Activated effector memory CD4-positive, alpha-beta T cell treated with Interleukin-2 at 50 U/mL for 16 hours (primary cell): ENCODE results near the gene SIK1.
"Not testable (repeated sequence)": the region's sequence is repeated elsewhere in the genome, so short reads cannot be mapped to it uniquely, and the experiment has no call there.

Source experiments
- DNase-seq: peaks from one replicate; pipeline ENCODE4 v3.0.0-alpha.2; 2020

Gene SIK1

DNA sequence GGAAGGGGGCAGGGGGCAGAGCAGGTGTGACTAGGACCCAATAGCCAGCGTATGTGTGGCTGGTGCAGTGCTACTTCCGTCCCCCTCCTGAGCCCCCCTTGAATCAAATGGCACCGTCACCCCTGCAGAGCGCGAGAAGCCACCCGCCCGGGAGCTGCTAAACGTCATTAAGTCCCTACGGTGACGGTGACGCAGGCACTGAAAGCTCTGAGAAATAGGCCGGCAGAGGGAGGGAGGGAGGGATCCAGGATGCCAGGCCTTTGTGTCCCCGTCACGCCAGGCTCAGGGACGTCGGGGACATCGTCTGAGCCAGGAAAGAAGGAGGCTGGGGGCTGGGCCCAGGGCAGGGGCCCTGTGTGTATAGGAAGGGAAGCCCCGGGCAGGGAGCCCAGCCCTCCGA, 43.6 kb downstream of the SIK1 start:
- not testable (repeated sequence) for DNase-seq

DNA sequence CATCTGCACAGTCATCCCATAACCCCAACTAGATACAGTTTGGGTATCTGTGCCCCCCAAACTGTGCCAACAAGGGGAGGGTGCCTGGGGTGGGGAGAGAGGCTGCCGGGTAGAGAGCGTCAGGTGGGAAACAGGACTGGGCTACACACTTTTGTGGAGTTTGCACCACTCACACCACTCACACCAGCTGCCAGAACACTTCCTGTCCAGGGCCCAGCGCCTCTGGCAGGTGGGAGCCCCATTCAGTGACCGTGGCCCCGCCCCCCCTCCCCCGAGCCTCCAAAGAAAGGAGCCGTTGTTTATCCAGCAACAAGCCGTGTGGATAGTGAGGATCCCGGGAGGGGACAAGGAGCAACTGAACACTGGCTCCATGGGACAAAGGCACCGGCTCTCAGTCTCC, 44.0 kb downstream of the SIK1 start:
- DNase-seq: not testable (repeated sequence)

DNA sequence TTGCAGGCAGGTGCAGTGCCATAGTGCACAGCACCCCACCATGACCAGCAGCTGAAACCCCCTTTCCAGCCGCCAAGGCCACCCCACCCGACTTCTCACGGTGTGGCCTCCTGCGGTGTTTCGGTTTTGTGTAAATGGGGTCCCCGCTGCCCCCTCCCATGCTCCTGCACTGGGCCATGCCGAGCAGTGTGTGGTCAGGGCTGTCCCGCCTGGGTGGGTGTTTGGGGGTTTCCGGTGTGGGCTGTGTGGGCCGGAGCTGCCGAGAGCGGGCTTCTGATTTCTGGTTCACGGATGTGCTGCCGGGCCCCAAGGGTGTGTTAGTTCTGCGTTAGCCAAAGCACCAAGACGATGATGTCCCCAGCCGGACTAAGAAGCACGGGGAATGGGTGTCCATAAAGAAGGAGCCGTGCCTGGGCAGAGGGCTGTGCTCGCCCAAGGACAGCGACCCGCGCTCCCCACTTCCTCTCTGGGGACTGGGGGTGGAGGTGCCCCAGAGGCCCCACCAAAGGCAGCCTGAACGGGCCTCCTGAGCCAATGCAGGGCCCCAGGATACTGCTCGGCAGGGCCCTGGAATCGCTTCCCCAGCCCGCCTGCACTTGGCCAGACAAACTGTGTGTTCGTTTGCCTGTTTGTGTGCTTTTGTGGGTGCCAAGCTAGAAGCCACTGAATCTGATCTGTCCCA, 45.9 kb downstream of the SIK1 start:
- not testable (repeated sequence) for DNase-seq

DNA sequence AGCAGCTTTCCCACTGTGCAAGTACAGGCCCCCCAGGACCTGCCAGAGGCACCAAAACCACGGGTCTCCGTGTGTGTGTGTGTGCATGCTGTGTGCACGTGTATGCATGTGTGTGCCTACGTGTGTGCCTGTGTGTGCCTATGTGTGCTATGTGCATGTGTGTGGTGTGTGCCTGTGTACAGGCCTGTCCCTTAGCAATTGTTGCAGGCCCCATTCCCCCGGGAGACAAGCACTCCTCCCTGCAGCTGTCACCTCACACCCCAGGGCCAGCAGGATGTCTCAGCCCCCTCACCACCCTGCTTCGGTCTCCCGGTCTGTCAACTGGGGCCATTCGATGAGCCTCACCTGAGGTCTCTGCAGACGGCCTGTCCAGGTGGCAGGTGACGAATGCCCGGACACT, 46.6 kb downstream of the SIK1 start:
- DNase-seq: not testable (repeated sequence)

DNA sequence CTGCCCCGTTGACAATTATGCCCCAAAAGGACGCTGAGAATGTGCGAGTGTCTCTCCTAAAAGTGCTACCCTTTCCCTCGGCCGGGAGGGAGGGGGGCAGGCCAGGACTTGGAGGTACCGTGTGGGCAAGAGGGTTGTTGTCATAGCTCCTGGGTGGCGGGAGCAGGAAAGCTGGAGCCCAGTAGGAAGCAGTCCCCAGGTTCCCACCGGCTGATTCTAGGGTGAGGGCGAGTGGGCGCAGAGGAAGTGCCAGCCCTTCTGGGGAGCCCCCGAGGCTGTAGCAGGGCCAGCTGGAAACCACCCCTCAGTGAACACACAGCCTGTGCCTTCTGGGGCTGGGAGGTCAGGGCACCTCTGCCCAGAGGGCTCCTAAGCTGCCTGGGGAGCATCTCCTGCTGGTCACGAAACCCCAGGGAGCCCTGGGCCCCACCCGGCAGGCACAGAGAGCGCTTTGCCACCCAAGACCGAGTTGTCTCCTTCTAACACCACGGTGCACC, 47.3 kb downstream of the SIK1 start:
- not testable (repeated sequence) for DNase-seq

DNA sequence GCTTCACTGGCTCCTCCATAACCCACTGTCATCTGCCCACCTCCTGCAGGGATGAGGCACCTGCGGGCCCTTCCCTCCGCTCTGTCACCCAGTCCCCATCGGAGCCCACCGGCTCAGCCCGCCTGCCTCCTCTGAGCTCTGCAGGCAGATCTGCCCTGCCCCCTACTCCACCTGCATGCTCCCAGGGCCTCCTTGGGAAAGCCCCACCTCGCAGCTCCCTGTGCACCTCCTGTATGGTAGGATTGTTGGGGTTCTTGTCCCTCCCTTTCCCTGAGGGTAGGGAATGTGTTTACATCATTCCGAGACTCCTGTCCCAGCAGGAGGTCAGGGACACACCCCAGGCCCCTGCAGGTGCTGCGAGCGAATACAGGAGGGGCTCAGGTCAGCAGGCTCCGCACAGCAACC, 50.5 kb downstream of the SIK1 start:
- no peak for DNase-seq

DNA sequence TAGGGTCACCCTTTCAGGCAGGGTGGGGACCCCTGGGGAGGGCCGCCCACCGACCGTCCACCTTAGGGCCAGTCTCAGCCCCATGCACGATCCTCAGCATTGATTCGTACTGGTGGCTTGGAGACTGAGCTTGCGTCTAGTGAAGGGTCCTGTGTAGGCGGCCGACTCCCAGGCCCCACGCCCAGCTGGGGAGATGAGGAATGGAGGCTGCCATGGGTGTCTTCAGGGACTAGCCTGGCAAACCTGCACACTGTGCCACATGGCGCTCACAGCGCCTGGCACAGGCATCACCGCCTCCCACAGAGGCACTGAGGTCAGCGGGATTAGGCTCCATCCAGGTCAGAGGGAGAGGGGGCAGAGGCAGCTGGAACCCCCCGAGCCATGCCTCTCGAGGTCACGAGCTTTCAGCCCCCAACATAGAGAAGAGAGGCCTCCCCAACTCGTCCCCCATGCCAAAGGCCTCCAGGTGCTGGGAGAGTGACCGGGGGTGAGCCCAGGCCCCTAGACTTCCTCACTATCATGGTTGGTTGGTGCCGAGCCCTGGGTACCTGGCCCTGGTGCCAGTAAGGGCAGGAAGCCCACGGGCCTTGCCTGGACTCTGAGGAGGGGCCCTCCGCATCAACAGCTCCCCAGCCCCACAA, 51.0 kb downstream of the SIK1 start:
- DNase-seq: no peak

DNA sequence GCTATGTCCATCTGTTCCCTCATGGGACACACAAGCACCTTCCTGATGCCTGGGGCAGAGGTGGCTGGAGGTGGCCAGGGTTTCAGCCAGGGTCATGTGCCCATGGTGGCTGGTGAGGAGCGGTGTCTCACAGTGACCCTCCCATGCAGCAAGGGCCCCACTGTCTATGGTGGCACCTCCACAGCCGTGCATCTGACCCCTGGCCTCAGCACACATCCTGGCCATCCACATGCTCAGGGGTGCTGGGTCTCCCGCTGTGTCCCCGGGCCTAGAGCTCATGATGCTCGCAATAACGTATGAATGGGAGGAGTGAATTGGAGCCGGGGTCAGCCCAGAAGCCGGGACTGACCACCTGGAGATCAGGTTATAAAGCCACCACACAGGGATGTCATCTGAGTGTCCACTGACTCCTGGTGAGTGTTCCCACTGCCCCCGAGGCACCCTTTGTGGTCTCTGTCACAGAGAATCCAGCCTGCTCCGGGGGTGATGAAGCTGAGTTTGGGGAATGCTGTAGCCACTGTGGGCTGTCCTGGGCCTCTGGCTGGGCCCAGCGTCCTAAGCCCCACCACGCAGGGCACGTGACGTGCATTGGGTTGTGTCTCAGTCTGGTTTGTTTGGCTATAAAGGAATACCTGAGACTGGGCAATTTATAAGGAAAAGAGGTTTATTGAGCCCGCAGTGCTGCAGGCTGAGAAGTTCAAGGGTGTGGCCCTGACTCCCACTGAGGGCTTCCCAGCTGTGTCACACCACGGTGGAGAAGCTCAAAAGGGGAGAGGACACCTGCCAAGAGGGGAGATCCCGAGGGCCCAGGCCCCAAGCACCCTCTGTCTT, 51.7 kb downstream of the SIK1 start:
- no peak for DNase-seq

DNA sequence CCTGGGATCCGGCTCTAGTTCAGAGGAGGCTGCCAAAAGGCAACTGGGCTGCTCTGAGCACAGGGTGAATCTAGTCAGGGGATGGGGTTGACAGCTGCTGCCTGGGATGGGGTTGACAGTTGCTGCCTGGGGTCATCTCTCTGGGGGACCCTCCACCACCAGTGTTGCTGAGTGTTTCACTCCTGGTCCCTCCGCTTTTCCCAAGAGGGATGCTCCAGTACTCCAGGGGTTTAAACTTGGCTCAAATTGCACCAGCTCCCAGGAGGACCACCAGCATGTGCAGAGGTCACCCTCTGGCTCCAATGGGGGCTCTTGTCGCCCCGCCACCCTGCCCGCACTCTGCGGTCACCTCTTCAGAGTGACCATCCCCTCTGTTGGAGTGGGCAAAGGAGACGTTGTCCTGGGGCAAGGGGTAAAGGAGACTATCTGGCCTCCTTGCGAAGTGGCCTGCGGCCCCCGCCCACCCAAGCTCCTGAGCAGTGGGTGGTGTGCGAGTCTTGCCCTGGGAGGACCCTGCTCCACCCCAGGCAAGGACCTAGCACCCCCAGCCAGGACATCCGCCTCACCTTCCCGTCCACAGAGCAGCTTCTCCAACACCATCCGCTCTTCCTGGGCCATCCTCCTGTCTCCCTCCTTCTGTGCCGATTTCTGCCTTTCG, 52.6 kb downstream of the SIK1 start:
- no peak for DNase-seq

DNA sequence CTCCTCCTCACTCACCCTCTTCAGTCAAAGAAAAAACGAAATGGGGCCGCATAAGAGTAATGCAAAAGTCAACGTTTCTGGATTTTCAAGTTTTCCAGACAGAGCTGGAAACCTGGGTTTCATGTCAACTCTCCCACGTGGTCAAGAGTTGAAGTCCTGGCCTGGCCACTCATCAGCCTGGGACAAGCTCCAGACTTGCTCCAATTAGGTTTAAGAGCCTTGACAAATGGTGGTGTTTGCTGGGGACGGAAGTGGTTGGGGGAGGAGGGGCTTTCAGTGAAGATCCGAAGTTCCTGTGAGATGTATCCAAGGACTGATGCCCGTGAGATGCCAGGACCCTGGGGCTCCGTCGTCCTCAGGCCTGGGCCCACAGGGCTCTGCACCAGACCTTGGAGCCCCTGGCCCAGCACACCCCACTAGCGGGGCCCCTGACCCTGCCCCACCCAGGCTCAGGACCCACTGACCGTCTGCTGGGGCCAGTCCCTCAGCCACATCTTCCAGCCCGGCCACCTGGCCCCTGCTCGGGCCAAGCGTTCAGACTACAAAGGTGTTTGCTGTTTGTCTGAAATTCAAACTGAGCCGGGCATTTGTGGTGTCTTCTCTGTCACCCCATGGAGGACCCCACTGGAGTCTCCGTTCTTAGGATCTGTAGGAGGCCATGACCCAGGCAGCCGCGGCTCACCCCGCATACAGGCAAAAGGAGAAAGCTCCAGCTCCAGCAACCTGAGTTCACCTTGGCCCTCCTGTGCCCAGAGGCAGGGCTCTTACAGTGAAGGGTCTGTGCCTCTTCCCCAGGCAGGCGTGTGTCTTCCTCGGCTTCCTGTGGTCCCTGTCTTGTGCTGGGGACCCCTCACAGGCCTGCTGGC, 53.3 kb downstream of the SIK1 start:
- DNase-seq: no peak

DNA sequence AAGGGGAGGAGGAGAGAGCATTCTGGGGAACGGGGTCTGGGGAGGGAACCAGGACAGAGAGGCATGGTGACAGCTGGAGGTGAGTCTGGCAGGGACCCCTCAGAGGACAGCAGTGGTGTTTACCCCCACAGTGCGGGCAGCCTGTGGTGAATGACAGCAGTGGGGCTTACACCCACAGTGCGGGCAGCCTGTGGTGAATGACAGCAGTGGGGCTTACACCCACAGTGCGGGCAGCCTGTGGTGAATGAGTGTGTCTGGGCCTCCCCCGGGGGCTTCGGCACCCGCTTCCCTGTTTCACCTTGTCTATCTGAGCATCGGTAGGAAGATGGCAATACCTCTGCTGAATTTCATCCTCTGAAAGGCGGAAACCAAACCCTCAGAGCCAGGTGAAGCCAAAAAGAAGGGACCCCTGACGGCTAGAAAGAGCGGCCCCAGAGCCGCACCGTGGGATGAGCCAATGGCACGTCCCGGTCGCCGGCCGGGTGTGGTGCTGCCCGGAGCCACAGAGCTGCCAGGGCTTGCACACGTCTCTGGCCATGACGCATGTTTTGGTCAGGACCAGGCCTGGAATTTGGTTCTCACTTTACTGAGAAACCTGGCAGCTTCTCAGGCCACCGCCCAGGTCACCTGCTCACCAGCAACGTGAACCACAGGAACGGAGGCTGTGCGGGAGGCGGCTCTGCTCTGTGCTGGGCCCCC, 54.1 kb downstream of the SIK1 start:
- no peak for DNase-seq

DNA sequence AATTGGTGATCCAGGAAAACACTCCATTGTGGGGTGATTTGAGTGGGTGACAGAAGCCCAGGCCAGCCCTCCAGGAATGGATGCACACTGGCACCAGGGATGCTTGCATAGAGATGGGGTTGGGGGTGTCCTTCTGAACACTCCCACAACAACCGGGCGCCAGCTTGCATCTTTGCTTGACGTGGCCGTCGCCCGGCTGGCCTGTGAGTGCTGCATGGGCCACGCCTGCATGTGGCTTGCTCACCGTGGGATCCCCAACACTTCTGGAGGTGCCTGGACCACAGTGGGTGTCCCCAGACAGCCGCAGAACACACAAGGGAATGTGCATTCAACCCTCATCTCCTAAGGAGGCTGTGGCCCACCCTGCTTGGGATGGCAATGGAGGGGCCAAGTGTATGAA, 55.1 kb downstream of the SIK1 start:
- no peak for DNase-seq

DNA sequence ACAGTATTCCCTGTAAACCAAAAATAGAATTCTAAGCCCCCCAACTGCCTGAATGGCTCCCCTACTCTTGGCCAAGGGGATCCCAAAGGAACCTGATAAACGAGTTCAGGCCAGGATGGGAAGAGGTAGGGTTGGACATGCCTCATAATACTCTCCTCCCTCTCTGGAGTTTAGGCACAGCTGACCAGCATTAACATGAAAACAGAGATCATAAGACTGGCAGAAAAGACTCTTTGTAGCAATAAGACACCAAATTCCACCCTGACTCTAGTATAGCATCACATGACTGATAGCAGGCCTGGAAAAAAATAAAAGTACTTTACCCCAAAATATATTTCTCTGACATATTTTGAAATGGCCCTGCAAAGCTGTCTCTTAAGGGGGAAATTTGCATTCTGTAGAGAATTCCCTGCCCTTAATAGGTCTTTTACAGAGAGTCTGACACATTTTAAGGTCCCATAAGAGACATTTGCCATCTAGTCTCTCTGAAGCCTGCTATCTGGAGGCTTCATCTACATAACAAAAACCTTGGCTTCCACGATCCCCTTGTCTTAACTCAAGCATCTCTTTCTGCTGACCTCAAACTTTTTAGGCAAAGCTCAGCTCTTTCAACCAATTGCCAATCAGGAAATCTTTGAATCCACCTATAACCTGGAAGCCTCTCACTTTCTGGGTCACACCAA, 55.9 kb downstream of the SIK1 start:
- DNase-seq: no peak

DNA sequence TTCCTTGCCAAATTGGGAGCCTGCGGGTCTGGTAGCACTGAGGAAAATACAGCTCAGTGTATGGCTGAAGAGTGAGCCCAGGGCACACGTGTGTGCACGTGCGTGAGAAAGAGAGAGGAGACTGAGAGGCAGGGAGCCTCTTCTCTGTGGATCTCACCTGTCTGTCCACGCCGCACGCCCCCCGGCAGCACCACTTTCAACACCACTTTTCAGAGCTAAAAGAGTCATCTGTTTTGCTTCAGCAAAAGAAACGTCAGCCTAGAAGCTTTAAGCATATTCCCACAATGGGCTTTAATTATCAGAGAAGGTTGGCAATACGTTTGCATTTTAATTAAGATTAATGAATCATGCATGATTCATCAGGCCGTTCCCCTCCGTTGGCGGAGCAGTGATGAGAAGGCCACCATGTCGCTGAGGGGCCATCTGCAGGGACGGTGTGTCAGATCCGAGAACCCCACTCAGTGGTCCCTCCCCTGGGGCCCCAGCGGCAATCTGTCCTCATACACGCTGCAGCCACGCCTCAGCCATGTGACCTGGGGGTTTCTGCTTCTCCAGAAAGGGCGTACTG, 56.8 kb downstream of the SIK1 start:
- DNase-seq: no peak

DNA sequence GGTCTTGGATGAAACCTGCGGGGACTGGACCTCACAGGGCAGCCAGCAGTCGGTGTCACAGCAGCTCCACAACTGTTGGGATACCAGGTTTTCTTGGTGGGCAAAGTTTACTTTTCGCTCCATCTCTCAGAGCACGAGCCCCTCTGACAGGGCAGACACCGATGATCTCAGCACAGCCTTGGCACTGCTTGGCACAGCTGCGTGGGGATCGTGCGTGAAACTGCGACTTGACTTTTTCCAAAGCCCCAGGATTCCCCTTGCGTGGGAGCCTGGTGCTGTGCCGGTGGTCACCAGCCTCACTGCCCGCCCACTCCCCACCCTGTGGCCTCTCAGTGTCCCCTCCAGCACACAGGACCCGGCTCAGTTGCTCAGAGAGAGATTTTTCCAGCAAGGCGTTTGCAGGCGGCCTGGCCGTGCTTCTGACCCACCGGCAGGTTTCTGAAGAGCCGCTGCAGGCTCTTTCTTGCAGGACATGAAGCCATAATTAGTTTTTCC, 57.3 kb downstream of the SIK1 start:
- no peak for DNase-seq

DNA sequence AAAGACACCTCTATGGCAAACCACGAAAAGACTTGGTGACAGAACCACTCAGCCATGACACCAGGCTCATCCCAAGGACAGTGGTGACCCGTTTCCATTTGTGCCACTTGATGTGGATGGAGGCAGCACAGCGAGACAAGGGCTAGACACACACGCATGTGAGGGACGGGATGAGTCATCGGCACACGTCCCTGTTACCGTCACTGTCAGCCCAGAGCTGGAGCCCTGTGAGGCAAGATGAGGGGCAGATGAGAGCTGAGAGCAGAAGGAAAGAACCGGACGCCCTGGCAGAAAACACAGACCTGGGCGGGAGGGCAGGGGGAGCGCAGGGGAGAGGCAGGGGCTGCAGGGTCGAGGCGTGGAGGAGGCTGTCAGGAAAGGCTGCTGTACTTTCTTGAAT, 57.8 kb downstream of the SIK1 start:
- no peak for DNase-seq

DNA sequence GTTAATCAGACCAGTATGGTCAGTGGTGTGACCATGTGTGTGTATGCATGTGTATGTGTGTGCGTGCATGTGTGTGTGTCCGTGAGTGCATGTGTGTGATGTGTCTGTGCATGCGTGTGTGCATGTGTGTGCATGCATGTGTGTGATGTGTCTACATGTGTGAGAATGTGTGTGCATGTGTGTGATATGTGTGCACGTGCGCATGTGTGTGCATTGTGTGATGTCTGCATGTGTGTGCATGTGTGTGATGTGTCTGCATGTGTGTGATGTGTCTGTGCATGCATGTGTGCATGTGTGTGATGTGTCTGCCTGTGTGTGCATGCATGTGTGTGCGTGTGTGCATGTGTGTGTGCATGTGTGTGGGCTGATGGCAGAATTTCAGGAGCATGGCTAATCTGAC, 58.2 kb downstream of the SIK1 start:
- DNase-seq: no peak

DNA sequence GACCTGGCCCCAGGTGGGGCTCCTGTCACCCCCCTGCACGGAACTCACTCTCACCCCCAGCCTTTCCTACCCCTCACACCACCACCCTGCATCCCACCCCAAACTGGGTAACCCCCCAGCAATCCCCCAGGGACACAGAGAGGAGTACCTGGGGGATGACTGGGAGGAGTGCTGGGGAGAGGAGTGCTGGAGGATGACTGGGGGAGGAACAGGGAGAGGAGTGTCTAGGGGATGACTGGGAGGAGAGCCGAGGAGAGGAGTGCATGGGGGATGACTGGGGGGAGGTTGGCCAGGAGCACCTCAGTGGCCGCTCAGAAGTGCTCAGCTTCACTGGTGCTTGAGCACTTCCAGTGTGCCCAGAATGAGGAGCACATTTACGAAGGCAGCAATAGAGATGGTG, 59.1 kb downstream of the SIK1 start:
- DNase-seq: no peak

DNA sequence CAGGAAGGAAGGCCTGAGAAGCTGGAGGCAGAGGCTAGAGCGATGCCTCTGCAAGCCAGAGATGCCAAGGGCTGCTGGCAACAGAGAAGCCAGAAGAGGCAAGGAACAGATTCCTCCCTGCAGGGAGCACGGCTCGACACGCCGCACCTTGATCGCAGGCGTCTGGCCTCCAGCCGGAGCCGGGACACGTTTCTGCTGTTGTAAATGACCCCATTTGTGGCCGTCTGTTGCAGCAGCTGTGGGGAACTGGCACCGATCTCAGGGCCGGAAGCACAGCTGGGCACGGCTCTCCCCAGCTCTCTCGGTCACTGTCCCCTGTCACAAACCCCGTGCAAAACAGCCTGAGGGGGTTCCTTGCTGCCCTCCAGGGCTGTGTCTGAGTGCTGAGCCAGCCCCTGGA, 59.6 kb downstream of the SIK1 start:
- no peak for DNase-seq

DNA sequence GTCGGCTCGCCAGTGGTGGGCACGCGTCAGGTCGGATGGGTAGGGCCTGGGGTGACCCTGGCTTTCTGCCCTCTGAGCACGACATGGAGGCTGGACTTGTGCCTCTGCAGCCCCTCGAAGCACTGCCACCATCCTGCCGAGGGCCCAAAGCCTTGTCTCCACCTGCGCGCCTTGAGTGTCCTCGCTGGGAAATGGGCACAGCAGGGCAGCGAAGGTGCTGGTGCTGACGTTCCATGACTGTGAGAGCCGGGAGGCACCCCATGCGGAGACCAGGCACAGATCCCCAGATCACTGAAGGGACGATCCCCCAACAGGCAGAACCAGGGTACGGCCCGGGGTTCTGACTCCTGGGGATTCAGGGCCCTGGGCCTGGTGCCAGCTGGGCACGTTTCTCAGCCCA, 60.3 kb downstream of the SIK1 start:
- no peak for DNase-seq
